Stimulated activated CD8-positive, alpha-beta memory T cell treated with anti-CD3 and anti-CD28 coated beads, Interleukin-12 subunit alpha, Interleukin-12 subunit beta, amount 100 ng/mL, for 24 hours (primary cell): ENCODE measurements around the gene CCN6.

Experiments
- DNase-seq: peaks from one replicate; pipeline ENCODE4 v3.0.0-alpha.2; 2020; ENCODE audit errors: extremely low read depth

Gene CCN6

GRCh38 chr6:112117554-112117953, 63.6 kb downstream of the CCN6 start:
- DNase-seq = no peak

DNA sequence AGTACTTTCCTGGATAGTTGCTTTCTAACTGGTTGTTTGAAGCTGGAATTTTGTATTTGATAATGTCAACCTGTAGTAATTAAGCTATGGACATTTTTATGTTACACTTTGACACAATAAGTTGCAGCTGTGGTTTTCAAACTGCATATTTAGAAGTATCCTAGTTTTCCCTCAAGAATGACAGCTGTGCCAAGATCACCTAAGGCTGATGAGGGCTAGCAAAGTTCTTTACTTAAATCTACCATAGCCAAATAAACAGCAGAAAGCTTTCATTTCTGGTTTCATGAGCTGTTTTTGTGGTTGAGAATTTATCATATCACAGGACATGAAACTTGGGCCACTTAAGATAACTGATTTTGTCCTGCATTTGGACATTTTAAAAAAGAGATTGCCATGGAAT, 64.1 kb downstream of the CCN6 start:
- DNase-seq = no peak
